Osteocyte (in vitro differentiated cells): ENCODE results near the gene WWTR1. TPM values are rescaled to one million over a fixed set of nuclear protein-coding genes. Genes with fewer than 3 reads are reported as not detected.

Experiments used
- DNase-seq: peaks from one replicate; pipeline ENCODE4 v3.0.0; 2021; ENCODE audit warnings: mixed read lengths; ENCODE audit not compliant: unreplicated experiment; ENCODE audit errors: extremely low spot score
- H3K27ac Mint-ChIP-seq: one replicate; pipeline ENCODE4 v1.8.0; 2021; ENCODE audit warnings: mild to moderate bottlenecking, mixed read lengths; ENCODE audit not compliant: unreplicated experiment
- H3K27me3 Mint-ChIP-seq: one replicate; pipeline ENCODE4 v1.8.0; 2021; ENCODE audit warnings: mixed read lengths; ENCODE audit not compliant: unreplicated experiment
- H3K36me3 Mint-ChIP-seq: one replicate; pipeline ENCODE4 v1.8.0; 2021; ENCODE audit warnings: mixed read lengths; ENCODE audit not compliant: unreplicated experiment
- H3K4me1 Mint-ChIP-seq: one replicate; pipeline ENCODE4 v1.8.0; 2021; ENCODE audit warnings: mixed read lengths; ENCODE audit not compliant: unreplicated experiment
- H3K4me3 Mint-ChIP-seq: one replicate; pipeline ENCODE4 v1.8.0; 2021; ENCODE audit warnings: mild to moderate bottlenecking, moderate library complexity, mixed read lengths; ENCODE audit not compliant: unreplicated experiment
- H3K9me3 Mint-ChIP-seq: one replicate; pipeline ENCODE4 v1.8.0; 2021; ENCODE audit warnings: mixed read lengths; ENCODE audit not compliant: unreplicated experiment
- CTCF ChIP-seq: fragments of 200-600 bp; sonication (generic); IDR thresholded peaks from 2 replicates; pipeline ENCODE4 v1.5.0; 2021; ENCODE audit warnings: antibody characterized with exemption, mild to moderate bottlenecking, moderate library complexity
- total RNA-seq: library from RNA; stranded (reverse); gene quantifications from 2 replicates; pipeline ENCODE4 v1.2.1, GENCODE V29; 2021

WWTR1 gene
- total RNA-seq, 1 donor from 2014 or later = 120 TPM

GRCh38 chr3:149619136-149619535, 38.7 kb downstream of the WWTR1 start:
- Mint-ChIP-seq H3K27me3 (no peaks in the 10 kb centered on the region), H3K27ac (peak overlapping the region; percentile 95), H3K9me3 (no peaks in the 10 kb centered on the region), H3K4me1 (peaks cover 77% of the 10 kb centered on the region), H3K36me3 (no peaks in the 10 kb centered on the region), H3K4me3 (no peak overlapping the region)
- TF ChIP-seq CTCF = no peak
- DNase-seq = no peak

- H3K27me3 Mint-ChIP-seq = no peaks in the 10 kb centered on the region
- DNase-seq = no peak
- peak overlapping the region; percentile 95 for H3K27ac Mint-ChIP-seq
- H3K4me1 Mint-ChIP-seq = peaks cover 77% of the 10 kb centered on the region
- H3K36me3 Mint-ChIP-seq = peaks cover 3% of the 10 kb centered on the region
- no peak overlapping the region for H3K4me3 Mint-ChIP-seq
- TF ChIP-seq CTCF = no peak
- H3K9me3 Mint-ChIP-seq = no peaks in the 10 kb centered on the region
Measured at GRCh38 chr3:149618151-149619123, 39.4 kb downstream of the WWTR1 start.

GRCh38 chr3:149615731-149616221, 42.0 kb downstream of the WWTR1 start:
- TF ChIP-seq CTCF = no peak
- no peaks in the 10 kb centered on the region for H3K9me3 Mint-ChIP-seq
- H3K27me3 Mint-ChIP-seq = no peaks in the 10 kb centered on the region
- peaks cover 72% of the 10 kb centered on the region for H3K4me1 Mint-ChIP-seq
- peak overlapping the region; percentile 88 for H3K27ac Mint-ChIP-seq
- no peak for DNase-seq
- peaks cover 7% of the 10 kb centered on the region for H3K36me3 Mint-ChIP-seq
- peak overlapping the region; percentile 30 for H3K4me3 Mint-ChIP-seq

GRCh38 chr3:149613988-149614387, 43.8 kb downstream of the WWTR1 start:
- Mint-ChIP-seq H3K36me3 (peaks cover 7% of the 10 kb centered on the region), H3K27me3 (no peaks in the 10 kb centered on the region), H3K9me3 (no peaks in the 10 kb centered on the region), H3K27ac (no peak overlapping the region), H3K4me1 (peaks cover 71% of the 10 kb centered on the region), H3K4me3 (no peak overlapping the region)
- no peak for TF ChIP-seq CTCF
- no peak for DNase-seq

GRCh38 chr3:149612456-149612855, 45.4 kb downstream of the WWTR1 start:
- H3K9me3 Mint-ChIP-seq = no peaks in the 10 kb centered on the region
- no peak overlapping the region for H3K4me3 Mint-ChIP-seq
- H3K4me1 Mint-ChIP-seq = peaks cover 63% of the 10 kb centered on the region
- peak overlapping the region; percentile 19 for H3K27ac Mint-ChIP-seq
- peaks cover 10% of the 10 kb centered on the region for H3K36me3 Mint-ChIP-seq
- no peak for DNase-seq
- no peaks in the 10 kb centered on the region for H3K27me3 Mint-ChIP-seq
- TF ChIP-seq CTCF = no peak
